Activated CD8-positive, alpha-beta T cell treated with anti-CD3 and anti-CD28 coated beads, Interleukin-2, amount 10 ng/mL, durations not matched to agents 7 days and 5 days (primary cell): ENCODE measurements around the gene FHIT. TPM values are rescaled to one million over a fixed set of nuclear protein-coding genes. Genes with fewer than 3 reads are reported as not detected.

ENCODE experiments used
- ATAC-seq: fragments of 150-1000 bp; cut with Tn5 transposase; one replicate; pipeline ENCODE4 v1.10.0; 2021; ENCODE audit warnings: moderate library complexity
- CTCF ChIA-PET: fragments of 350-600 bp; sonication (Branson Sonifier 250); formaldehyde crosslinking; loops from one replicate; lab custom pipeline; 2021; ENCODE audit warnings: antibody characterized with exemption; lab: Charles Lee
- POLR2A ChIA-PET: fragments of 350-600 bp; sonication (Branson Sonifier 250); formaldehyde crosslinking; loops from one replicate; lab custom pipeline; 2021; ENCODE audit warnings: antibody characterized with exemption; lab: Charles Lee
- DNase-seq: peaks from one replicate; pipeline ENCODE4 v3.0.0-alpha.2; 2020
- H3K27ac Mint-ChIP-seq: one replicate; pipeline ENCODE4 v1.8.0; 2021; ENCODE audit warnings: mild to moderate bottlenecking, mixed read lengths
- H3K27me3 Mint-ChIP-seq: one replicate; pipeline ENCODE4 v1.8.0; 2021; ENCODE audit warnings: low read depth, mixed read lengths
- H3K36me3 Mint-ChIP-seq: one replicate; pipeline ENCODE4 v1.8.0; 2021; ENCODE audit warnings: low read depth, mixed read lengths
- H3K4me1 Mint-ChIP-seq: one replicate; pipeline ENCODE4 v1.8.0; 2021; ENCODE audit warnings: low read depth, mixed read lengths
- H3K4me3 Mint-ChIP-seq: one replicate; pipeline ENCODE4 v1.8.0; 2021; ENCODE audit warnings: mild to moderate bottlenecking, mixed read lengths
- H3K9me3 Mint-ChIP-seq: one replicate; pipeline ENCODE4 v1.8.0; 2022; ENCODE audit warnings: mixed read lengths; ENCODE audit not compliant: insufficient read depth
- total RNA-seq, 2 experiments: library from RNA; stranded (reverse); gene quantifications; one replicate each; pipeline ENCODE4 v1.2.3, GENCODE V29; 2021

Gene FHIT
- total RNA-seq, 2 experiments from 2014 or later, result 4.8 TPM

- ChIA-PET CTCF (interaction anchor here (0.8 kb wide), 1 partner anchor 24 kb away, joined by 3 read pairs; no protein-coding TSS in a partner anchor), POLR2A (no interaction called here)
- Mint-ChIP-seq H3K4me3 (no peak overlapping the region), H3K4me1 (peaks cover 37% of the 10 kb centered on the region), H3K9me3 (no peaks in the 10 kb centered on the region), H3K27ac (no peak overlapping the region), H3K36me3 (peaks cover 3% of the 10 kb centered on the region), H3K27me3 (peaks cover 4% of the 10 kb centered on the region)
- DNase-seq (no peak), ATAC-seq (no peak)
Observed at GRCh38 chr3:59734061-59734460, 1517.2 kb downstream of the FHIT start.

GRCh38 chr3:59733041-59733809 lies 1518.0 kb downstream of the FHIT start:
- H3K36me3 Mint-ChIP-seq, result peaks cover 3% of the 10 kb centered on the region
- ATAC-seq (peak; percentile 42), DNase-seq (peak; percentile 30)
- no peaks in the 10 kb centered on the region for H3K9me3 Mint-ChIP-seq
- H3K27ac Mint-ChIP-seq, result no peak overlapping the region
- CTCF ChIA-PET, result interaction anchor here (0.7 to 1.7 kb wide), 3 partner anchors 12 to 40 kb away, joined by 3 to 4 read pairs (median 3); no protein-coding TSS in a partner anchor
- POLR2A ChIA-PET, result no interaction called here
- peaks cover 4% of the 10 kb centered on the region for H3K27me3 Mint-ChIP-seq
- H3K4me3 Mint-ChIP-seq, result no peak overlapping the region
- H3K4me1 Mint-ChIP-seq, result peaks cover 37% of the 10 kb centered on the region

- H3K27me3 Mint-ChIP-seq, result peaks cover 4% of the 10 kb centered on the region
- peak overlapping the region; percentile 91 for H3K27ac Mint-ChIP-seq
- DNase-seq (peak; percentile 33), ATAC-seq (peak; percentile 68)
- H3K4me1 Mint-ChIP-seq, result peaks cover 48% of the 10 kb centered on the region
- peak overlapping the region; percentile 52 for H3K4me3 Mint-ChIP-seq
- H3K36me3 Mint-ChIP-seq, result peaks cover 4% of the 10 kb centered on the region
- peaks cover 2% of the 10 kb centered on the region for H3K9me3 Mint-ChIP-seq
- ChIA-PET CTCF (interaction anchor here (0.6 to 1.7 kb wide), 3 partner anchors 22 to 251 kb away, joined by 3 to 4 read pairs (median 3); no protein-coding TSS in a partner anchor), POLR2A (interaction anchor here (0.6 kb wide), 1 partner anchor 19 kb away, joined by 3 read pairs; no protein-coding TSS in a partner anchor)
Observed at GRCh38 chr3:59731943-59732342, 1519.3 kb downstream of the FHIT start.

GRCh38 chr3:59730591-59730990 lies 1520.7 kb downstream of the FHIT start:
- ATAC-seq (no peak), DNase-seq (no peak)
- Mint-ChIP-seq H3K27ac (no peak overlapping the region), H3K27me3 (no peaks in the 10 kb centered on the region), H3K4me3 (no peak overlapping the region), H3K36me3 (peaks cover 10% of the 10 kb centered on the region), H3K9me3 (peaks cover 4% of the 10 kb centered on the region), H3K4me1 (peaks cover 59% of the 10 kb centered on the region)
- ChIA-PET POLR2A (no interaction called here), CTCF (interaction anchor here (1.1 kb wide), 1 partner anchor 42 kb away, joined by 3 read pairs; no protein-coding TSS in a partner anchor)

GRCh38 chr3:59728587-59728908 lies 1522.7 kb downstream of the FHIT start:
- Mint-ChIP-seq H3K9me3 (peaks cover 4% of the 10 kb centered on the region), H3K27me3 (no peaks in the 10 kb centered on the region), H3K4me1 (peaks cover 56% of the 10 kb centered on the region), H3K4me3 (no peak overlapping the region), H3K27ac (no peak overlapping the region), H3K36me3 (peaks cover 14% of the 10 kb centered on the region)
- ATAC-seq (no peak), DNase-seq (no peak)
- ChIA-PET POLR2A (no interaction called here), CTCF (interaction anchor here (0.8 kb wide), 1 partner anchor 19 kb away, joined by 3 read pairs; no protein-coding TSS in a partner anchor)

GRCh38 chr3:59727902-59728586 lies 1523.2 kb downstream of the FHIT start:
- POLR2A ChIA-PET, result no interaction called here

GRCh38 chr3:59726279-59726678 lies 1525.0 kb downstream of the FHIT start:
- Mint-ChIP-seq H3K27ac (no peak overlapping the region), H3K36me3 (peaks cover 14% of the 10 kb centered on the region), H3K9me3 (peaks cover 4% of the 10 kb centered on the region), H3K4me3 (no peak overlapping the region), H3K4me1 (peaks cover 33% of the 10 kb centered on the region), H3K27me3 (no peaks in the 10 kb centered on the region)
- POLR2A ChIA-PET, result no interaction called here
- CTCF ChIA-PET, result no interaction called here
- DNase-seq (no peak), ATAC-seq (no peak)

More at GRCh38 chr3:59727902-59728586, 1523.2 kb downstream of the FHIT start:
- CTCF ChIA-PET, result interaction anchor here (0.8 kb wide), 1 partner anchor 18 kb away, joined by 3 read pairs; no protein-coding TSS in a partner anchor
- H3K36me3 Mint-ChIP-seq, result peaks cover 14% of the 10 kb centered on the region
- no peak overlapping the region for H3K4me3 Mint-ChIP-seq
- DNase-seq (no peak), ATAC-seq (no peak)
- no peak overlapping the region for H3K27ac Mint-ChIP-seq
- H3K9me3 Mint-ChIP-seq, result peaks cover 4% of the 10 kb centered on the region
- H3K27me3 Mint-ChIP-seq, result no peaks in the 10 kb centered on the region
- peaks cover 51% of the 10 kb centered on the region for H3K4me1 Mint-ChIP-seq

- H3K27me3 Mint-ChIP-seq, result peaks cover 2% of the 10 kb centered on the region
- no peak for ATAC-seq
- POLR2A ChIA-PET, result no interaction called here
Observed at GRCh38 chr3:59717679-59718205, 1533.5 kb downstream of the FHIT start.

GRCh38 chr3:59714066-59714465 lies 1537.2 kb downstream of the FHIT start:
- ATAC-seq (no peak), DNase-seq (no peak)
- CTCF ChIA-PET, result no interaction called here
- Mint-ChIP-seq H3K4me1 (peaks cover 4% of the 10 kb centered on the region), H3K27me3 (peaks cover 7% of the 10 kb centered on the region), H3K27ac (no peak overlapping the region), H3K9me3 (peaks cover 19% of the 10 kb centered on the region), H3K4me3 (no peak overlapping the region), H3K36me3 (peaks cover 17% of the 10 kb centered on the region)
- POLR2A ChIA-PET, result no interaction called here

More at GRCh38 chr3:59717679-59718205, 1533.5 kb downstream of the FHIT start:
- Mint-ChIP-seq H3K27ac (no peak overlapping the region), H3K4me3 (no peak overlapping the region), H3K9me3 (peaks cover 17% of the 10 kb centered on the region), H3K4me1 (no peaks in the 10 kb centered on the region), H3K36me3 (peaks cover 8% of the 10 kb centered on the region)
- no peak for DNase-seq
- CTCF ChIA-PET, result interaction anchor here (0.8 kb wide), 1 partner anchor 91 kb away, joined by 3 read pairs; no protein-coding TSS in a partner anchor

GRCh38 chr3:59710554-59710953 lies 1540.7 kb downstream of the FHIT start:
- no peak for ATAC-seq

GRCh38 chr3:59709702-59710553 lies 1541.3 kb downstream of the FHIT start:
- ATAC-seq (peak; percentile 82), DNase-seq (peak; percentile 71)
- H3K4me3 Mint-ChIP-seq, result no peak overlapping the region
- CTCF ChIA-PET, result interaction anchor here (0.6 to 1.8 kb wide), 9 partner anchors 11 to 135 kb away, joined by 3 to 8 read pairs (median 3); no protein-coding TSS in a partner anchor
- H3K4me1 Mint-ChIP-seq, result peaks cover 4% of the 10 kb centered on the region
- H3K27me3 Mint-ChIP-seq, result peaks cover 7% of the 10 kb centered on the region
- POLR2A ChIA-PET, result interaction anchor here (0.6 to 1.1 kb wide), 2 partner anchors 87 to 124 kb away, joined by 3 read pairs; no protein-coding TSS in a partner anchor
- H3K9me3 Mint-ChIP-seq, result peaks cover 18% of the 10 kb centered on the region
- H3K27ac Mint-ChIP-seq, result no peak overlapping the region
- H3K36me3 Mint-ChIP-seq, result peaks cover 21% of the 10 kb centered on the region

More at GRCh38 chr3:59710554-59710953, 1540.7 kb downstream of the FHIT start:
- H3K27ac Mint-ChIP-seq, result no peak overlapping the region
- peaks cover 4% of the 10 kb centered on the region for H3K4me1 Mint-ChIP-seq
- DNase-seq, result no peak
- H3K9me3 Mint-ChIP-seq, result peaks cover 19% of the 10 kb centered on the region
- POLR2A ChIA-PET, result no interaction called here
- no peak overlapping the region for H3K4me3 Mint-ChIP-seq
- H3K27me3 Mint-ChIP-seq, result peaks cover 7% of the 10 kb centered on the region
- H3K36me3 Mint-ChIP-seq, result peaks cover 21% of the 10 kb centered on the region
- CTCF ChIA-PET, result interaction anchor here (1.2 to 1.8 kb wide), 6 partner anchors 10 to 135 kb away, joined by 3 to 8 read pairs (median 4); no protein-coding TSS in a partner anchor
